PC-9 (cell line): ENCODE data around the gene TTLL3.

Experiments
- EZH2 ChIP-seq: fragments of 200-600 bp; sonication (generic); IDR thresholded peaks from 2 replicates; pipeline ENCODE4 v1.8.0; 2017; ENCODE audit warnings: antibody characterized with exemption, low read depth
- TF ChIP-seq, protein P1 (sequence below): fragments of 200-600 bp; sonication (generic); conservative IDR thresholded peaks from 2 replicates; pipeline ENCODE4 v1.6.1; 2017; ENCODE audit warnings: mixed run types, antibody characterized with exemption, mild to moderate bottlenecking, moderate library complexity

DNA sequence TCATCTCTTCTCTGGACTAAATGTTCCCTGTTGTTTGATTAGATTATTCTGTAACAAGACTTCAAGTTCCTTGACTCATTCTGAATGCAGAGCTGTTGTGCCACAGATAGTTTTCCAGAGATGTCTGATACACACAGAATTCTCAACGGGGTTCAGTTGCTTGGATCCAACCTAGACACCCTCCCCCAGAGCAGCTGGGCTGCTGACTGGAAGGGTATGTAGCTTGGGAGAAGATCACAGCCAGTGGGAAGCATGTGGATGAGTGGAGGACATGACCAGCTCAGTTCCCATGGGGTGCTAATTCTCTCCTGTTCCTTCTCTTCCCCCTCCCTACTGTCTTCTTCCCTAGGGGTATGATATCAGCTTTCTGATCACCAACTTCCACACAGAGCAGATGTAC, 6.6 kb upstream of the TTLL3 start:
- TF ChIP-seq, protein P1, sequence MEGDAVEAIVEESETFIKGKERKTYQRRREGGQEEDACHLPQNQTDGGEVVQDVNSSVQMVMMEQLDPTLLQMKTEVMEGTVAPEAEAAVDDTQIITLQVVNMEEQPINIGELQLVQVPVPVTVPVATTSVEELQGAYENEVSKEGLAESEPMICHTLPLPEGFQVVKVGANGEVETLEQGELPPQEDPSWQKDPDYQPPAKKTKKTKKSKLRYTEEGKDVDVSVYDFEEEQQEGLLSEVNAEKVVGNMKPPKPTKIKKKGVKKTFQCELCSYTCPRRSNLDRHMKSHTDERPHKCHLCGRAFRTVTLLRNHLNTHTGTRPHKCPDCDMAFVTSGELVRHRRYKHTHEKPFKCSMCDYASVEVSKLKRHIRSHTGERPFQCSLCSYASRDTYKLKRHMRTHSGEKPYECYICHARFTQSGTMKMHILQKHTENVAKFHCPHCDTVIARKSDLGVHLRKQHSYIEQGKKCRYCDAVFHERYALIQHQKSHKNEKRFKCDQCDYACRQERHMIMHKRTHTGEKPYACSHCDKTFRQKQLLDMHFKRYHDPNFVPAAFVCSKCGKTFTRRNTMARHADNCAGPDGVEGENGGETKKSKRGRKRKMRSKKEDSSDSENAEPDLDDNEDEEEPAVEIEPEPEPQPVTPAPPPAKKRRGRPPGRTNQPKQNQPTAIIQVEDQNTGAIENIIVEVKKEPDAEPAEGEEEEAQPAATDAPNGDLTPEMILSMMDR = no peak
- no peak for TF ChIP-seq EZH2
